Suprapubic skin (tissue), 4 donors: ENCODE data around the gene ZSWIM4. TPM values are rescaled to one million over a fixed set of nuclear protein-coding genes. Genes with fewer than 3 reads are reported as not detected.
"Not testable (repeated sequence)": the region's sequence is repeated elsewhere in the genome, so short reads cannot be mapped to it uniquely, and the experiment has no call there.

Experiments used
- DNase-seq, 2 donors: peaks; one replicate each; pipeline ENCODE4 v3.0.0-alpha.2; 2019; ENCODE audit warnings: low spot score in 2 of 2
- H3K27ac ChIP-seq: fragments of 200-600 bp; sonication (generic); one replicate; pipeline ENCODE4 v1.5.1; 2019
- H3K27me3 ChIP-seq: fragments of 200-600 bp; sonication (generic); one replicate; pipeline ENCODE4 v1.5.1; 2019
- H3K36me3 ChIP-seq: fragments of 200-600 bp; sonication (generic); one replicate; pipeline ENCODE4 v1.5.1; 2019
- H3K4me1 ChIP-seq: fragments of 200-600 bp; sonication (generic); one replicate; pipeline ENCODE4 v1.5.1; 2019
- H3K4me3 ChIP-seq: fragments of 200-600 bp; sonication (generic); one replicate; pipeline ENCODE4 v1.5.1; 2019; ENCODE audit warnings: mild to moderate bottlenecking
- H3K9me3 ChIP-seq: fragments of 200-600 bp; sonication (generic); one replicate; pipeline ENCODE4 v1.5.1; 2019
- CTCF ChIP-seq, 2 donors: fragments of 200-600 bp in 1 of 2; fragments of 450-650 bp in 1 of 2; sonication (generic) in 1 of 2; IDR thresholded peaks; one replicate each; pipeline ENCODE4 v1.5.1; 2016 to 2019; ENCODE audit warnings: antibody characterized with exemption in 2 of 2, mild to moderate bottlenecking in 1 of 2, moderate library complexity in 1 of 2
- EP300 ChIP-seq: sonication (generic); formaldehyde crosslinking; IDR thresholded peaks from one replicate; pipeline ENCODE4 v1.6.1; 2017; ENCODE audit warnings: antibody characterized with exemption
- POLR2A ChIP-seq, 2 donors: fragments of 450-650 bp; IDR thresholded peaks; one replicate each; pipeline ENCODE4 v1.6.1; 2017; ENCODE audit warnings: antibody characterized with exemption in 2 of 2, mild to moderate bottlenecking in 2 of 2, moderate library complexity in 2 of 2
- POLR2AphosphoS5 ChIP-seq, 3 donors: sonication (generic); formaldehyde crosslinking; IDR thresholded peaks; one replicate each; pipeline ENCODE4 v1.6.1; 2017; ENCODE audit warnings: antibody characterized with exemption in 3 of 3
- WGBS: methylation state at CpG from one replicate; pipeline ENCODE4 v1.1.5; 2018; 5-methylcytosine and 5-hydroxymethylcytosine counted together
- total RNA-seq, 4 donors: library from RNA; depleted of rRNA; stranded (reverse); fragments of >200 nt; gene quantifications; one replicate each; pipeline ENCODE4 v1.1.0, GENCODE V29; 2016

Gene ZSWIM4
- total RNA-seq, 4 donors from 2014 or later, result 11.4 to 19.5 (median 16.3) TPM

GRCh38 chr19:13848798-13849676, 53.8 kb downstream of the ZSWIM4 start:
- DNase-seq, result peak in 1 of 2 donors; percentile 76
- Histone ChIP-seq H3K4me1 (peaks cover 80% of the 10 kb centered on the region), H3K27me3 (no peaks in the 10 kb centered on the region), H3K9me3 (no peaks in the 10 kb centered on the region), H3K36me3 (no peaks in the 10 kb centered on the region), H3K4me3 (no peak overlapping the region), H3K27ac (peak overlapping the region; percentile 100)
- TF ChIP-seq POLR2AphosphoS5 (IDR thresholded peaks at IDR 0.05) (no peak), EP300 (no peak), CTCF (IDR thresholded peaks at IDR 0.05) (no peak), POLR2A (IDR thresholded peaks at IDR 0.05) (no peak)
- 53% methylated on average over 14 of the region's 16 CpGs for WGBS

GRCh38 chr19:13849991-13850909, 55.0 kb downstream of the ZSWIM4 start:
- Histone ChIP-seq H3K36me3 (no peaks in the 10 kb centered on the region), H3K9me3 (no peaks in the 10 kb centered on the region), H3K27ac (peak overlapping the region; percentile 100), H3K4me1 (peaks cover 68% of the 10 kb centered on the region), H3K27me3 (no peaks in the 10 kb centered on the region), H3K4me3 (peak overlapping the region; percentile 45)
- TF ChIP-seq POLR2A (IDR thresholded peaks at IDR 0.05) (peak in 1 of 2 donors; percentile 53), POLR2AphosphoS5 (IDR thresholded peaks at IDR 0.05) (peak in 1 of 3 donors; percentile 10), EP300 (no peak), CTCF (IDR thresholded peaks at IDR 0.05) (no peak)
- peak in 1 of 2 donors; percentile 88 for DNase-seq
- WGBS, result 35% methylated on average over 22 of the region's 66 CpGs

- Histone ChIP-seq H3K4me1 (peaks cover 68% of the 10 kb centered on the region), H3K27me3 (no peaks in the 10 kb centered on the region), H3K4me3 (peak overlapping the region; percentile 45), H3K27ac (peak overlapping the region; percentile 100), H3K36me3 (no peaks in the 10 kb centered on the region), H3K9me3 (no peaks in the 10 kb centered on the region)
- WGBS, result 8% methylated on average over 4 of the region's 26 CpGs
- peak; percentile 95 to 97 for DNase-seq
- TF ChIP-seq POLR2A (IDR thresholded peaks at IDR 0.05) (peak in 1 of 2 donors; percentile 64), EP300 (no peak), POLR2AphosphoS5 (IDR thresholded peaks at IDR 0.05) (peak; percentile 77 to 97 (median 82)), CTCF (IDR thresholded peaks at IDR 0.05) (no peak)
These were observed 55.9 kb downstream of the ZSWIM4 start for GRCh38 chr19:13850910-13851733.

GRCh38 chr19:13851734-13852114, 56.5 kb downstream of the ZSWIM4 start:
- peak overlapping the region; percentile 45 for H3K4me3 ChIP-seq
- peaks cover 62% of the 10 kb centered on the region for H3K4me1 ChIP-seq

GRCh38 chr19:13852171-13852707, 57.0 kb downstream of the ZSWIM4 start:
- WGBS, result 62% methylated on average over 12 of the region's 12 CpGs
- peaks cover 57% of the 10 kb centered on the region for H3K4me1 ChIP-seq
- H3K27me3 ChIP-seq, result not testable (repeated sequence)

More at GRCh38 chr19:13851734-13852114, 56.5 kb downstream of the ZSWIM4 start:
- not testable (repeated sequence) for H3K9me3 ChIP-seq, H3K36me3 ChIP-seq, DNase-seq, H3K27me3 ChIP-seq
- H3K27ac ChIP-seq, result peak overlapping the region; percentile 100
- WGBS, result 63% methylated on average over 5 of the region's 5 CpGs

More at GRCh38 chr19:13852171-13852707, 57.0 kb downstream of the ZSWIM4 start:
- H3K36me3 ChIP-seq, H3K9me3 ChIP-seq, H3K4me3 ChIP-seq, DNase-seq: not testable (repeated sequence)
- H3K27ac ChIP-seq, result peak overlapping the region; percentile 100
